Left renal cortex interstitium (tissue), 4 donors: Measurements from ENCODE around the gene TRIM47. TPM values are rescaled to one million over a fixed set of nuclear protein-coding genes. Genes with fewer than 3 reads are reported as not detected.

Experiments used
- DNase-seq, 4 donors: peaks; one replicate each; pipeline ENCODE4 v3.0.0-alpha.2; 2013; ENCODE audit warnings: low read depth in 4 of 4, low spot score in 2 of 4, missing footprints in 1 of 4
- polyA plus RNA-seq, 4 donors: library from polyadenylated mRNA; unstranded; fragments of 120-200 nt; gene quantifications; one replicate each; pipeline ENCODE4 v1.2.1, GENCODE V29; 2013; ENCODE audit not compliant: insufficient read length in 4 of 4

The TRIM47 gene
- polyA plus RNA-seq, 4 donors: 5.6 to 7.5 (median 6.6) TPM

- no peak for DNase-seq
Observed at GRCh38 chr17:75848523-75849278, 29.7 kb downstream of the TRIM47 start.

- no peak for DNase-seq
Observed at GRCh38 chr17:75847614-75848522, 30.5 kb downstream of the TRIM47 start.

GRCh38 chr17:75846692-75847613 lies 31.4 kb downstream of the TRIM47 start:
- no peak for DNase-seq

GRCh38 chr17:75845933-75846691 lies 32.3 kb downstream of the TRIM47 start:
- DNase-seq: no peak

- no peak for DNase-seq
Observed at GRCh38 chr17:75845058-75845711, 33.2 kb downstream of the TRIM47 start.

- DNase-seq: no peak
Observed at GRCh38 chr17:75844530-75845057, 33.8 kb downstream of the TRIM47 start.

GRCh38 chr17:75843577-75844529 lies 34.5 kb downstream of the TRIM47 start, which contains the start of gene UNC13D:
TSS of gene UNC13D (minus strand) at chr17:75844404. CDS start at chr17:75844337, 67 bp downstream.
- no peak for DNase-seq

- no peak for DNase-seq
Observed at GRCh38 chr17:75842963-75843576, 35.3 kb downstream of the TRIM47 start.

- no peak for DNase-seq
Observed at GRCh38 chr17:75842411-75842810, 36.0 kb downstream of the TRIM47 start.

- DNase-seq: no peak
Observed at GRCh38 chr17:75840799-75841164, 37.6 kb downstream of the TRIM47 start.

GRCh38 chr17:75839942-75840798 lies 38.2 kb downstream of the TRIM47 start:
- DNase-seq: no peak

- no peak for DNase-seq
Observed at GRCh38 chr17:75838410-75838809, 40.0 kb downstream of the TRIM47 start.

- no peak for DNase-seq
Observed at GRCh38 chr17:75837899-75838298, 40.5 kb downstream of the TRIM47 start.

GRCh38 chr17:75836605-75837004 lies 41.8 kb downstream of the TRIM47 start:
- no peak for DNase-seq

- DNase-seq: no peak
Observed at GRCh38 chr17:75835654-75835987, 42.8 kb downstream of the TRIM47 start.

- DNase-seq: no peak
Observed at GRCh38 chr17:75834928-75835653, 43.3 kb downstream of the TRIM47 start.
